ENCODE results near the gene SHC2.
"Not testable (repeated sequence)": the region's sequence is repeated elsewhere in the genome, so short reads cannot be mapped to it uniquely, and the experiment has no call there.

SHC2 gene

GRCh38 chr19:492091-492531 lies 31.3 kb upstream of the SHC2 start:
- no peak for DNase-seq (ENCODE audit: low read depth in 2 of 3, low spot score in 2 of 3)

- no peak for DNase-seq (ENCODE audit: low read depth in 2 of 3, low spot score in 2 of 3)
These were observed 30.4 kb upstream of the SHC2 start for GRCh38 chr19:491146-491741.

- DNase-seq (ENCODE audit: low read depth in 2 of 3, low spot score in 2 of 3) = no peak
These were observed 28.8 kb upstream of the SHC2 start for GRCh38 chr19:489418-490196.

GRCh38 chr19:488505-489417 lies 27.9 kb upstream of the SHC2 start:
- DNase-seq (ENCODE audit: low read depth in 2 of 3, low spot score in 2 of 3) = peak; percentile 79 to 85 (median 84)

- DNase-seq (ENCODE audit: low read depth in 2 of 3, low spot score in 2 of 3) = no peak
These were observed 24.9 kb upstream of the SHC2 start for GRCh38 chr19:485583-486236.

GRCh38 chr19:485077-485476 lies 24.2 kb upstream of the SHC2 start:
- no peak for DNase-seq (ENCODE audit: low read depth in 2 of 3, low spot score in 2 of 3)

GRCh38 chr19:484494-484893 lies 23.7 kb upstream of the SHC2 start:
- DNase-seq (ENCODE audit: low read depth in 2 of 3, low spot score in 2 of 3) = no peak

- DNase-seq (ENCODE audit: low read depth in 2 of 3, low spot score in 2 of 3) = no peak
These were observed 22.7 kb upstream of the SHC2 start for GRCh38 chr19:483332-484072.

- no peak for DNase-seq (ENCODE audit: low read depth in 2 of 3, low spot score in 2 of 3)
These were observed 21.6 kb upstream of the SHC2 start for GRCh38 chr19:482186-483041.

- DNase-seq (ENCODE audit: low read depth in 2 of 3, low spot score in 2 of 3) = not testable (repeated sequence)
These were observed 20.3 kb upstream of the SHC2 start for GRCh38 chr19:481100-481499.

GRCh38 chr19:480016-480855 lies 19.4 kb upstream of the SHC2 start:
- DNase-seq (ENCODE audit: low read depth in 2 of 3, low spot score in 2 of 3) = no peak

- DNase-seq (ENCODE audit: low read depth in 2 of 3, low spot score in 2 of 3) = no peak
These were observed 18.1 kb upstream of the SHC2 start for GRCh38 chr19:478976-479375.

- DNase-seq (ENCODE audit: low read depth in 2 of 3, low spot score in 2 of 3) = no peak
These were observed 17.5 kb upstream of the SHC2 start for GRCh38 chr19:478236-478903.

- no peak for DNase-seq (ENCODE audit: low read depth in 2 of 3, low spot score in 2 of 3)
These were observed 14.5 kb upstream of the SHC2 start for GRCh38 chr19:475360-475759.

GRCh38 chr19:474126-475078 lies 13.6 kb upstream of the SHC2 start:
- no peak for DNase-seq (ENCODE audit: low read depth in 2 of 3, low spot score in 2 of 3)

GRCh38 chr19:472005-472858 lies 11.4 kb upstream of the SHC2 start:
- no peak for DNase-seq (ENCODE audit: low read depth in 2 of 3, low spot score in 2 of 3)
